PFSK-1 (cell line): ENCODE measurements around the gene HMG20B.

Experiments
- FOXP2 ChIP-seq: optimal IDR thresholded peaks from 2 replicates; pipeline ENCODE3; 2011; ENCODE audit warnings: borderline replicate concordance, control low read depth, inconsistent platforms; ENCODE audit not compliant: insufficient read depth; ENCODE audit errors: extremely low read length, extremely low read depth
- POLR2AphosphoS5 ChIP-seq: IDR thresholded peaks from 2 replicates; pipeline ENCODE4 v1.6.1; 2012; ENCODE audit warnings: low read depth, mild to moderate bottlenecking, control low read depth, low read length, moderate library complexity
- REST ChIP-seq, 2 experiments: IDR thresholded peaks; 2 replicates each; pipeline versions ENCODE4 v1.6.1 to v1.8.0; 2011 to 2012; ENCODE audit warnings: low read depth in 2 of 2, low read length in 2 of 2, control low read depth in 1 of 2, inconsistent platforms in 1 of 2, mild to moderate bottlenecking in 1 of 2, moderate library complexity in 1 of 2; ENCODE audit not compliant: insufficient read depth in 1 of 2
- SIN3A ChIP-seq: IDR thresholded peaks from 2 replicates; pipeline ENCODE4 v1.6.1; 2012; ENCODE audit warnings: mild to moderate bottlenecking, low read length, moderate library complexity, borderline replicate concordance; ENCODE audit not compliant: insufficient read depth
- TAF1 ChIP-seq: IDR thresholded peaks from 2 replicates; pipeline ENCODE4 v1.6.1; 2012; ENCODE audit warnings: low read length, control low read depth, borderline replicate concordance; ENCODE audit not compliant: insufficient read depth

GRCh38 chr19:3605361-3605760 is 32.6 kb downstream of the HMG20B start:
- TF ChIP-seq POLR2AphosphoS5 (no peak), REST (IDR thresholded peaks at IDR 0.05; ENCODE audit: insufficient read depth in 1 of 2, low read depth in 2 of 2, low read length in 2 of 2) (no peak), SIN3A (no peak), TAF1 (no peak), FOXP2 (no peak)
